Measurements from ENCODE around the gene IL10.

- TF ChIP-seq ZBTB10 (tag by site-specific recombination; IDR thresholded peaks at IDR 0.05): no peak
- no peak for TF ChIP-seq CTCF (tag by site-specific recombination; IDR thresholded peaks at IDR 0.05)
- no peak for TF ChIP-seq REST (tag by site-specific recombination; IDR thresholded peaks at IDR 0.05)
- TF ChIP-seq GLI2 (tag by site-specific recombination; IDR thresholded peaks at IDR 0.05; ENCODE audit: borderline replicate concordance, low read depth): no peak
- no peak for TF ChIP-seq ATF2 (tag by site-specific recombination; IDR thresholded peaks at IDR 0.05; ENCODE audit: low read depth)
- no peak for TF ChIP-seq ZNF670 (tag by site-specific recombination; IDR thresholded peaks at IDR 0.05; ENCODE audit: low read depth)
- TF ChIP-seq KLF10 (tag by site-specific recombination; IDR thresholded peaks at IDR 0.05): no peak
- TF ChIP-seq PATZ1 (tag by site-specific recombination; IDR thresholded peaks at IDR 0.05): no peak
- TF ChIP-seq ZFP69B (tag by site-specific recombination; IDR thresholded peaks at IDR 0.05): no peak
These were observed 23.8 kb upstream of the IL10 start for GRCh38 chr1:206796116-206796515.
